ENCODE measurements around the gene HDAC4. TPM values are rescaled to one million over a fixed set of nuclear protein-coding genes. Genes with fewer than 3 reads are reported as not detected.

HDAC4 gene
- total and polyA plus RNA-seq, 2 experiments from 2014 or later, result 8.1 to 41.8 TPM

GRCh38 chr2:239194731-239195317, 206.0 kb downstream of the HDAC4 start:
- Mint-ChIP-seq H3K27ac (no peak overlapping the region), H3K36me3 (ENCODE audit: low read depth) (peaks cover 18% of the 10 kb centered on the region), H3K27me3 (ENCODE audit: insufficient read depth, low read depth, poor library complexity) (peaks cover 11% of the 10 kb centered on the region), H3K4me1 (peaks cover 13% of the 10 kb centered on the region), H3K9me3 (peaks cover 3% of the 10 kb centered on the region; the same call in 1 of the 3 replicates), H3K4me3 (no peak overlapping the region)
- no peaks in the 10 kb centered on the region; the same call in 1 of the 2 replicates for H4K20me1 ChIP-seq (replicated peaks; ENCODE audit: insufficient read depth)
- H3K27me3 ChIP-seq (ENCODE audit: insufficient read depth), result no peaks in the 10 kb centered on the region
- DNase-seq (ENCODE audit: low spot score) (no peak), ATAC-seq (no peak)
- no peaks in the 10 kb centered on the region; the same call in 1 of the 2 replicates for H3K4me1 ChIP-seq (ENCODE audit: insufficient read depth)
- H3K79me2 ChIP-seq (replicated peaks; ENCODE audit: insufficient read depth), result peaks cover 27% of the 10 kb centered on the region
- no peak overlapping the region for H2AFZ ChIP-seq
- H3K27ac ChIP-seq (ENCODE audit: low read depth), result peak overlapping the region; percentile 32; the same call in 1 of the 2 replicates
- no peak for TF ChIP-seq POLR2AphosphoS5 (IDR thresholded peaks at IDR 0.05; ENCODE audit: low read depth)
- TF ChIP-seq STAT1 (IDR thresholded peaks at IDR 0.05; ENCODE audit: unreplicated experiment), result no peak
- TF ChIP-seq ETS1 (IDR thresholded peaks at IDR 0.05), result no peak
- TF ChIP-seq, protein P1, sequence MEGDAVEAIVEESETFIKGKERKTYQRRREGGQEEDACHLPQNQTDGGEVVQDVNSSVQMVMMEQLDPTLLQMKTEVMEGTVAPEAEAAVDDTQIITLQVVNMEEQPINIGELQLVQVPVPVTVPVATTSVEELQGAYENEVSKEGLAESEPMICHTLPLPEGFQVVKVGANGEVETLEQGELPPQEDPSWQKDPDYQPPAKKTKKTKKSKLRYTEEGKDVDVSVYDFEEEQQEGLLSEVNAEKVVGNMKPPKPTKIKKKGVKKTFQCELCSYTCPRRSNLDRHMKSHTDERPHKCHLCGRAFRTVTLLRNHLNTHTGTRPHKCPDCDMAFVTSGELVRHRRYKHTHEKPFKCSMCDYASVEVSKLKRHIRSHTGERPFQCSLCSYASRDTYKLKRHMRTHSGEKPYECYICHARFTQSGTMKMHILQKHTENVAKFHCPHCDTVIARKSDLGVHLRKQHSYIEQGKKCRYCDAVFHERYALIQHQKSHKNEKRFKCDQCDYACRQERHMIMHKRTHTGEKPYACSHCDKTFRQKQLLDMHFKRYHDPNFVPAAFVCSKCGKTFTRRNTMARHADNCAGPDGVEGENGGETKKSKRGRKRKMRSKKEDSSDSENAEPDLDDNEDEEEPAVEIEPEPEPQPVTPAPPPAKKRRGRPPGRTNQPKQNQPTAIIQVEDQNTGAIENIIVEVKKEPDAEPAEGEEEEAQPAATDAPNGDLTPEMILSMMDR (conservative IDR thresholded peaks at IDR 0.05; ENCODE audit: low read depth in 2 of 2), result no peak
- TF ChIP-seq JUNB (IDR thresholded peaks at IDR 0.05; ENCODE audit: unreplicated experiment), result no peak
- TF ChIP-seq ZNF114 (CRISPR knock-in tag; IDR thresholded peaks at IDR 0.05), result no peak
- TF ChIP-seq NANOG (IDR thresholded peaks at IDR 0.05; ENCODE audit: borderline replicate concordance), result no peak
- no peaks in the 10 kb centered on the region for H3K9me2 ChIP-seq (ENCODE audit: insufficient read depth)
- H3F3A ChIP-seq (replicated peaks; ENCODE audit: low read depth), result no peaks in the 10 kb centered on the region
- H3K4me2 ChIP-seq, result no peak overlapping the region
- no peaks in the 10 kb centered on the region for H3K36me3 ChIP-seq (ENCODE audit: insufficient read depth)
- no peak overlapping the region for H3K4me3 ChIP-seq

GRCh38 chr2:239193925-239194677, 206.7 kb downstream of the HDAC4 start:
- no peak overlapping the region for H3K27ac Mint-ChIP-seq
- peaks cover 9% of the 10 kb centered on the region for H3K4me1 Mint-ChIP-seq
- no peak overlapping the region for H3K4me2 ChIP-seq
- peaks cover 11% of the 10 kb centered on the region for H3K27me3 Mint-ChIP-seq (ENCODE audit: insufficient read depth, low read depth, poor library complexity)
- H3K79me2 ChIP-seq (replicated peaks; ENCODE audit: insufficient read depth), result peaks cover 23% of the 10 kb centered on the region
- no peak overlapping the region for H2AFZ ChIP-seq
- H3K9me3 Mint-ChIP-seq, result peaks cover 3% of the 10 kb centered on the region; the same call in 1 of the 3 replicates
- H3K36me3 ChIP-seq (ENCODE audit: insufficient read depth), result peaks cover 1% of the 10 kb centered on the region; the same call in 1 of the 2 replicates
- H3K27ac ChIP-seq (ENCODE audit: low read depth), result peak overlapping the region; percentile 32; the same call in 1 of the 2 replicates
- ATAC-seq (peak; percentile 76), DNase-seq (ENCODE audit: low spot score) (peak; percentile 57)
- no peaks in the 10 kb centered on the region; the same call in 1 of the 2 replicates for H3K4me1 ChIP-seq (ENCODE audit: insufficient read depth)
- TF ChIP-seq, protein P1 (conservative IDR thresholded peaks at IDR 0.05; ENCODE audit: low read depth in 2 of 2), result peak; percentile 52 to 69
- TF ChIP-seq POLR2AphosphoS5 (IDR thresholded peaks at IDR 0.05; ENCODE audit: low read depth), result no peak
- H3F3A ChIP-seq (replicated peaks; ENCODE audit: low read depth), result no peaks in the 10 kb centered on the region
- no peaks in the 10 kb centered on the region for H3K27me3 ChIP-seq (ENCODE audit: insufficient read depth)
- H3K4me3 Mint-ChIP-seq, result no peak overlapping the region
- H3K36me3 Mint-ChIP-seq (ENCODE audit: low read depth), result peaks cover 23% of the 10 kb centered on the region
- H3K4me3 ChIP-seq, result no peak overlapping the region
- no peaks in the 10 kb centered on the region for H3K9me2 ChIP-seq (ENCODE audit: insufficient read depth)
- H4K20me1 ChIP-seq (replicated peaks; ENCODE audit: insufficient read depth), result no peaks in the 10 kb centered on the region; the same call in 1 of the 2 replicates

All from GM23338 (cell line).